SKM-1 (cell line): ENCODE data around the gene CEND1.

ENCODE experiments used
- DNase-seq: peaks from one replicate; lab custom pipeline; 2025; ENCODE audit not compliant: unreplicated experiment; lab: John Stamatoyannopoulos, UW

CEND1 gene

DNA sequence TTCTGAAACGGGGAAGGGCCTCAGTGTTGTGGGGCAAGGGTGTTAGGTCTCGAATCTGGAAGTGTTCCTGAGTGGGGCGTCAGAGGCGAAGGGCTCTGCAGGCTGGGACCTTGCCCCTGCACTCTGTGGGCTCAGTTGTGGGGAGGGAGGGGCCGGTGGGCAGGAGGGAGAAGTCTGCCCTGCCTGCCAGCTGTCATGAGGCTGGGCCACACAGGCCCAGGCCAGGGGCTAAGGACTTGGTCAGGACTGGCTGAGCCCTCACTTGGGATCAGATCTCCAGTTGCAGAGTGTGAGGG, 38.0 kb upstream of the CEND1 start, which contains the start of gene CRACR2B:
Gene CRACR2B (plus strand): TSS at position 23 of the 296 bp plus-strand sequence. CDS start 689 bp downstream, outside the sequence.
- DNase-seq, result no peak

DNA sequence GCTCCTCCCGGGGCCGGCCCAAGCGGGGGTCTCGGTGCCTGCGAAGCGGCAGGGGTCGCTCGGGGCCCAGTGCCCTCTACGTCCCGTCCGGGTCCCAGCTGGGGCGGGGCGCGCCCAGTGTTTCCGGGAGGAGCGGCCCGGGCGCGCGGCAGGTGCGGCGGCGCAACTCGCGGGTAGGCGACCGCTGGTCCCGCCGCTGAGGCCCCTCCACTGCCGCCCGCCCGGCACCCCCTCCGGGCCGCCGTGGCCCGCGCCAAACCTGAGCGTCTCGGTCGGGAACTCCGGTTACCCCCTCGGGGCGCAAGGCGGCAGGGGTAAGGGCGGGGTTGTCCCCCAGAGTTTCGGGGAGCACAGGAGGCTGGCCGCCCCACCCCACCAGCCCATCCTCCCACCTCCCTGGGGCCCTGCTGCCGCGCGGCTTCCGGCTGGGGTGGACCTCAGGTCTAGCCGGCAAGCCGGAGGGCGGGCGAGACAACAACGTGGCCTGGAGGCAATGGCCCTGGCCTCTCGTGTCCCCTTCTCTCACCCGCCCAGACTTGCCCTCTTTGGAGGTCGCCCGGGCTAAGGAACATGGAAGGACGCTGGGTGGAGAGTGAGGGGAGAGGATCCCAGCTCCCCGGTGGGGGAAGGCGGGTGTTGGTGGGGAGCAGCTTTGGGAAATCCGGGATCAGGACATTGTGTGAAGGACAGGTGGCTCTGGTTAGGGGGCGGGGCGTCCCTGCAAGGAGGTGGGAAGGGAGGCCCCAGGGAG, 37.4 kb upstream of the CEND1 start:
- no peak for DNase-seq

DNA sequence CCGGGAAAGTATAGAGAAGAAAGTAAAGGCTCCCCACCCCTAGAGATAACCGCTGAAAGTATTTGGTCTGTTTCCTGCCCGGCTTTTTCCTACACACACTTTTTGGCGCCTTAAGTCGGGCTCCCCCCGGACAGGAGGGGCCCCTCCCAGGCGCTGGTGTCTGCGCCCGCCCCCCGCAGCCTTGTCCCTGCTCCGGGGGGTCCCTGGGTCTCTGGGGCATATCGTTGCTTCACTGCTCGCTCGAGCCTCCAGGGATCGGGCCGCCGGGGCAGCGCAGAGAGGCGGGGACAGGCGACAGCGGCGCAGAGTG, 36.9 kb upstream of the CEND1 start:
- no peak for DNase-seq

DNA sequence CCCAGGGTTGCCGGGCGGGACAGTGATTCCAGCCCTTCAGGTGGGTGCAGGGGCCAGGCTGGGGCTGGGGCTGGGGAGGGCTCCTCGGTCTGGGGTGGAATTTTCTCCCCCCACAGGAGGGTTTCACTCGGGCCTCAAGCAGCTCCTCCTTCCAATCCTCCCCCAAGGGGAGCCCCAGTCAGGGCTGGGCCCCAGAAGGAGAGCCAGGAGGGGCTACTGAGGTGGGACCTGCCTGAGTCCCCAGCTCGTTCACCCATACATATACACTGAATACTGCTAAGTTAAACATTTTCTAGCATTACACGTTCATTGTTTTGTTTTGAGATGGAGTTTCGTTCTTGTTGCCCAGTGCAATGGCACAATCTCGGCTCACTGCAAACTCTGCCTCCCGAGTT, 36.3 kb upstream of the CEND1 start:
- DNase-seq, result no peak

DNA sequence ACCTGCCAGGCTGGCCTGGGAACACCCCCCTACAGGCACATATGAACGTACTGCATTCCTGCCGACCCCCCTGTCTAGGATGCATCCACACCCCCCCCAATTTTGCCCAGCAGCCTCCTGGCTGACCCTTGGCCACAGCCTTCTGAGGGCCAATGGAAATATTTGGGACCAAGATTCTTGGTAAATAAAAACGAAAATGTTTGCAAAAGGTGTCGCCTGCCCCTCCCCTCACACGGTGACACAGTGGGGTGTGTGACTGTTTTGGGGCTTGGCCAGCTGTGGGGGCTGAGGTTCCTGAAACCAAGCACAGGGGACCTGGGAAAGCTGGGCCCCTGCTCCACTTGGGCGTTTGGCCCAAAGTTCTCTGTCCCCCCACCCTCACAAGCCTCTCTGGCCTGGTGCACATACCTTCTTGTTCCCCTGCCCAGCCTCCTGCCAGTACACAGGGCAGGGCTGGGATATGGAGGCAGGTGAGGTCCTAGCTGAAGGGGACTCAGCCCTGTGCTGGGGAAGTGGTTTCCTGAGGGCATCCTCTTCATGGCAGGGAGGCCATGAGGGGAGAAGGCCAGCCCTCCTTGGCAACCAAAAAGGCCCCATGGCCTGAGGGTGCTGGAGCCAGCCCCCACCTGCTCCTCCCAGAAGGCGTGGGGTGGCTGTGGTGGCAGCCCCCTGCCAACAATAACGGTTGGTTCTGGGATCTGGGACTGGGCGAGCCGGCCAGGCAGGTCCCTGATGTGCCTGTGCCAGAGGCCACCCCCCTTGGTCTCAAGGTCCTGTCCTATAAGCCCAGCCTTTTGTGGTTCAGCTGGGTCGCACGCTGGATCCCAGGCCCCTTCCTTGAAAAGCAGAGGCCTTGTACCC, 35.7 kb upstream of the CEND1 start:
- no peak for DNase-seq

DNA sequence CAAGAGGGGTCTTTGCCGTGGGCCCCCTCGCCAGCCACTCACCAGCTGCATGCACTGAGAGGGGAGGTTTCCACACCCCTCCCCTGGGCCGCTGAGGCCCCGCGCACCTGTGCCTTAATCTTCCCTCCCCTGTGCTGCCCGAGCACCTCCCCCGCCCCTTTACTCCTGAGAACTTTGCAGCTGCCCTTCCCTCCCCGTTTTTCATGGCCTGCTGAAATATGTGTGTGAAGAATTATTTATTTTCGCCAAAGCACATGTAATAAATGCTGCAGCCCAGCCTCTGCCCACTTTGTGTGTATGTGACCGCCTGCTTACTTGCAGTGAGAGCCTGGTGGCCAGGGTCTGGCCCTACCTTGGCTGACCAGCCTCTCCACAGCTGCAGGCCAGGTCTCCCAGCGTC, 35.1 kb upstream of the CEND1 start:
- no peak for DNase-seq

DNA sequence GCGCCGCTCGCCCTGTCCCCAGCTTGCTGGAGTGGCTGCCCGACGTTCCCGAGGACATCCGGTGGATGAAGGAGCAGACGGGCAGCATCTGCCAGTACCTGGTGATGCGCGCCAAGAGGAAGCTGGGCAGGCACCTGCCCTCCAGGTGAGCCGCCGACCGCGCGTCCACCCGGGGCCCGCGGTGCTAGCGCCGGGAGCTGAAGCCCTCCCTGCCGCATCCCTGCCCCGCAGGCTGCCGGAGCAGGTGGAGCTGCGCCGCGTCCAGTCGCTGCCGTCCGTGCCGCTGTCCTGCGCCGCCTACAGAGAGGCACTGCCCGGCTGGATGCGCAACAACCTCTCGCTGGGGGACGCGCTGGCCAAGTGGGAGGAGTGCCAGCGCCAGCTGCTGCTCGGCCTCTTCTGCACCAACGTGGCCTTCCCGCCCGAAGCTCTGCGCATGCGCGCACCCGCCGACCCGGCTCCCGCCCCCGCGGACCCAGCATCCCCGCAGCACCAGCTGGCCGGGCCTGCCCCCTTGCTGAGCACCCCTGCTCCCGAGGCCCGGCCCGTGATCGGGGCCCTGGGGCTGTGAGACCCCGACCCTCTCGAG, 34.5 kb upstream of the CEND1 start:
- DNase-seq, result no peak

DNA sequence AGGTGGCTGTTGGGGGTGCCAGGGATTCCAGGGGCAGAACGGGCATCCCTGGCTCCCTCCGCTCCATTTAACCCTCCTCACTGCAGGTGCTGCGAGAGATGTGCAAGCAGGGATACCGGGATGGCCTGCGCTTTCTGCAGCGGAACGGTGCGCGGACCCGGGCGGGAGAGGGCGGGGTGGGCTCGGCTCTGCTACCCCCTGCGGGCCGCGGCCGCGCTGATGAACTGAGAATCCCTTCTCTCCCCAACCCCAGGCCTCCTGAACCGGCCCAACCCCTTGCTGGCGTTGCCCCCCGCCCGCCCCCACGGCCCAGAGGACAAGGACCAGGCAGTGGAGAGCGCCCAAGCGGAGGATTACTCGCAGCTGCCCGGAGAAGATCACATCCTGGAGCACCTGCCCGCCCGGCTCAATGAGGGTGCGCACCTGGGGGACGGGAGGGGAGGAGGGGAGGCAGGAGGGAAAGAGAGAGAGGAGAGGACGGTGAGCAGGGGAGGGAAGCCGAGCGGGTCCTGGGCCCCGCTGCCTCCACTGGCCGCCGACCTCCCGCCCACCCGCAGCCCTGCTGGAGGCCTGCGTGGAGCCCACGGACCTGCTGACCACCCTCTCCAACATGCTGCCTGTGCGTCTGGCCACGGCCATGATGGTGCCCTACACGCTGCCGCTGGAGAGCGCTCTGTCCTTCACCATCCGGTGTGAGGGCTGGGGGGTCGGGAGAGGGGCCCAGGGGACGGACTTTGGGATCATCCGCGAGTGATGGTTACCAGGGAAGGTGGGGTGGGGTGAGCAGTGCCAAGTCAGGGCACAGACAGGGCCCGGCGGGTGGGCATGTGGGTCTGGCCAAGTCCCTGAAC, 33.8 kb upstream of the CEND1 start:
- no peak for DNase-seq

DNA sequence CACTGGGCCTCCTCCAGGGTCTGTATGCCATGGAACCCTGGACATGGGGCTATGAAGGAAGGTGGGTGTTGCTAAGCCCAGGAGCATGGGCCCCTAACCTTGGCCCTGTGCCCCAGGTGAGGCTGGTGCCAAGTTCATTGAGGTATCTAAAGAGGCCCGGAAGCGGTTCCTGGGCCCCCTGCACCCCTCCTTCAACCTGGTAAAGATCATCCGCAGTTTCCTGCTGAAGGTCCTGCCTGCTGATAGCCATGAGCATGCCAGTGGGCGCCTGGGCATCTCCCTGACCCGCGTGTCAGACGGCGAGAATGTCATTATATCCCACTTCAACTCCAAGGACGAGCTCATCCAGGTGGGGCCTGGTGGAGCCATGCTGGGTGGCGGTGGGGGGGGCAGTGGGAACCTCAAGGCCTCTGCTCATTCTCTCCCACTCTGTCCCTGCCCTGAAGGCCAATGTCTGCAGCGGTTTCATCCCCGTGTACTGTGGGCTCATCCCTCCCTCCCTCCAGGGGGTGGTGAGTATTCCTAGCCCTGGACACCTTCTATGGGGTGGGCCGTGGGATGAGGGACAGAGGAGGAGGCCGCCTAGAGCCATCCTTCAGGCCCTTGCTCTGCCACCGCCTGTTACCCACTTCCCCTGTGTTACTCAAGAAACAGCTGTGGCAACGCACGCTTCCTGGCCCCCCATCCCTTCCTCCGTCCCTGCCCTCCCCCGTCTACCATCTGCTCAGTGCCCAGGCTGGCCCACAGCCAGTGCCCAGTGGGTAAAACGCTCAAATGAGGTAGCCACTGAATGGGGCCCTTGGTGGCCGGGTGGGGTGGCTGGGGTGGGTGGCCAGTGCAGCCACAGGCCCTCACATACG, 31.9 kb upstream of the CEND1 start:
- no peak for DNase-seq

DNA sequence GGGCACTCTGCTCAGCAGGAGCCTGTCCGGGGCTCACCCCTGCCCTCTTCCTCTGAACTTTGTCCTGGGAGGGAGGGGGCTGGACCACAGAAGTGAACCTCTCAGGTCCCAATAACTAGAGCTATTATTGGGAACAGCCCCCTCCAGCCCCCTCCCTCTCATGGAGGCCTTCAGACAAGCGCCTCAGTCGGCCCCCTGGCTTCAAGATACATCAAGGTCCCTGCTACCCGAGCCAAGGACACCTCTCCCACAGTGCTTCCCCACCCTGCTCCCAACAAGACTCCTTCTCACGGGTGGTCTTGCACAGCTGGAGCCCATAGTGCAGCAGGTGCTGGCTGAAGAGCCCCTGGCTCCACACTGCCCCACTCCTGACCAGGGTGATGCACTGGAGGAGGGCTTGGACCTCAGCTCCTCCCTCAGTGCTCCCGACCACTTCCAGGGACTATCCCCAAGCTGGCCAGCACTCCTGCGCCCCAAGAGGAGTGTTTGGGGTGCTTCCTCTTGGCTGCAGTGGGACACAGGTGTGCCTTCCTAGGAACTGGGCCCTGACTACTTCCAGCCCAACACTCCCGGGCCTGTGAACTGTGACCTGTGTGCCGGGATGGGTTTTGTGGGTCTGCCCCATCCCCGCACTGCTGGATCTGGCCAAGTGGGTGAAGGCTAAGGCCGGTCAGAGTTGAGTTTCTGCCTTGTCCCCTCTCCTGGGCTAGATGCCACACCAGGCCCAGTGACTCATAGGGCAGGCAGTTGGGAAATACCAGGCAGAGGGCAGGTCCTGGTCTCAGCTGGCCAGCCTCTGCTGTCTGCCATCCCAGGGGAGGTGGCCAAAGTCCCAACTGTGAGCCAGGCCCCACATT, 31.0 kb upstream of the CEND1 start:
- no peak for DNase-seq

DNA sequence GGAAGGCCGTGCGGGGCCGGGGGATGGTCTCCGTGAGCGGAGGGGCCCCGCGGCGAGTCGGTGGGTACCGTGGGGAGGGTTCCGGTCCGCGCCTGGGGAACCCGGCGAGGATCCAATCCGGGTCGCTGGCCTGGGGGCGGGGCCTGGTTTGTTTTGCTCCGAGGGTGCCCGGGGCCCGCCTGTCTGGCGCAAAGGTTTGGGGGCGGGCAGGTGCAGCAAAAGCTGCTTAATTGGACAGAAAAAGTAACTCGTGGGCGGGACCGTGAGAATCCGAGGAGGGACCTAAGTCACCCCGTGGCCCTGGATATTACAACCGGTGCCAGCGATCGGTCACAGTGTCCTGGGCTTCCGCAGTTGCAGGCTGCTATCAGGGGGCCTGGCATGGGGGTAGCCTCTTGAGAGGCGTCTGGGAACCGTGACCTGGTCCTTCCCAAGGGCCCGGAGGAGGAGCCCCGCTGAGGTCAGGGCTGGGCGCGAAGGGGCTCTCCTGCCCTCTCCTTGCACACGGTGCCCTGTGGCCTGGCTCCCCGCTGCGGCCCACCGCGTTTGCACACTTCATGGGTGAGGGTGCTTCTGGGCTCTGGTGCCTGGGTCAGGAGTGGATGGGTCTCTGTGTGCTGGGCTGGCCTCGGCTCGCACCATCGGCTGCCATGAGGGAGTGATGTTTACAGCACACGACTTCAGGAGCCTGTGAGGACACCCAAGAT, 30.2 kb upstream of the CEND1 start:
- DNase-seq, result peak; percentile 64

DNA sequence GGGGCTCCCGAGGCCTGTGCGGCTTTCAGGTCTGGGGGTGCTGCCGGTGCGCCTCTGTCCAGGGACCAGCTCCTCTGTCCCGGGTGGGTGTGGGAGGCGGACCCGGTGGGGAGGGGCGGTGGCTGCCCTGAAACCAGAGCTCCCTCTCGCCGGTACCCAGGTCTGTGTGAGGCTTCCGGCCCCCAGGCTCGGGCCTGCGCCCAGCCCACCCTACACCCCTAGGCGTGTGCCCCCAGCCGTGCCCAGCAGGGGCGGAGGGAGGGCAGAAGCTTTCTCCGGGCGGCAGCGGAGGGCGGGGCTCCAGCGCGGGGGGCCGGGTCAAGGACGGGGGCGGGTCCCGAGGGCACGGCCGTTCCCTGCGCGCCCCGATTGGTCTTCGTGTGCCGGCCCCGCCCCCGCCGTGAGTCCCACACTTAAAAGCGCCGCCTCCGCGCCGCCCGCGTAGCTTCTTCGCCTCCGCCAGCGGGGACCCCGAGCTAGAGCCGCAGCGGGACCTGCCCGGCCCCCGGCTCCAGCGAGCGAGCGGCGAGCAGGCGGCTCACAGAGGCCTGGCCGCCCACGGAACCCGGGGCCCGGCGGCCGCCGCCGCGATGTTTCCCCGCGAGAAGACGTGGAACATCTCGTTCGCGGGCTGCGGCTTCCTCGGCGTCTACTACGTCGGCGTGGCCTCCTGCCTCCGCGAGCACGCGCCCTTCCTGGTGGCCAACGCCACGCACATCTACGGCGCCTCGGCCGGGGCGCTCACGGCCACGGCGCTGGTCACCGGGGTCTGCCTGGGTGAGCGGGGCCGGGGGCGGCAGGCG, 29.4 kb upstream of the CEND1 start:
- DNase-seq, result peak; percentile 84

DNA sequence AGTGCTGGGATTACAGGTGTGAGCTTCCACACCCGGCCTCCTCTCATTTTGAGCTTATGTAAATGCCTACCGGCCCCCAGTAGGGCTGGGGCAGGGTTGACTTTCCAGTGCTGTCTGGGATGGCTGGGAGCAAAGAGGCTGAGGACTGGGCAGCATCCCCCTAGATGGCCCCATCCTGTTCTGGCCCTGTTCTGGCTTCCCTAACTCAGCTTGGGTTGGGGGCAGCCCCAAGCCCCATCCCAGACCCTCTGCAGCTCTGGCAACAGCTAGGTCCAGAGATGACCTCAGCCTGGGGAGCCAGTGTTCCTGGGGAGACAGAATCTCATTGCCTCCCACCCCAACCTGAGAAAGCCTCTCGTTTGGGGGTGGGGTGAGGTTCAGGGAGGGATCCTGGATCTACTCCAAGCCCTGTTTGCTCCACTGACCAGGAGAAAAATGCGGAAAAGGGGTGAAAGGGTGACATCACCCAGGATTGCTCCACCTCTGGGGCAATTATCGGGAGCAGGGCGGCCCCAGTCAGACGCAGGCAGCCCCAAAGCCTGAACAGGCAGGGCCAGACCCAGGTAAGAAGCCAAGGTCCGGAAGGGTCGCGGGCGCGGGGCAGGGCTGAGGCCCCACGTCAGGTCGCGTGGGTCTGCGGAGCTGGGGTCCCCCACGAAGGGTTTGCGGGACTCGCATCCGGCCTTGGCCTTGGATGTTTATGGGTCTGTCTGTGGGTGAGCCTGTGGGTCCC, 28.7 kb upstream of the CEND1 start, which contains the start of gene PNPLA2:
Gene PNPLA2 (plus strand): TSS at position 519 of the 733 bp plus-strand sequence. CDS start 805 bp downstream, outside the sequence.
- DNase-seq, result no peak

DNA sequence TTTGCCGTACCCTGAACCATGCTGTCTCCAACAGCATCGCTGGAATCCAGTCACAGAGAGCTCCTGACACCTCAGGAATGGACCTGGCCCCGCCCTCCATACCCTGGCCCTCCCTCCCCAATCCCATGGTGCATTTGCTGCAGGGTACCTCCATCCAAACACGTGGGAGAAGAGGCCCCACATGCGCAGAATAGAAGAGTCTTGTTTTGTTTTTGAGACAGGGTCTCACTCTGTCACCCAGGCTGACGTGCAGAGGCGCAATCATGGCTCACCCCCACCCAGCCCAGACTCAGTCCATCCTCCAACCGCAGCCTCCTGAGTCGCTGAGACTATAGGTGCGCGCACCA, 26.5 kb upstream of the CEND1 start:
- DNase-seq, result no peak

DNA sequence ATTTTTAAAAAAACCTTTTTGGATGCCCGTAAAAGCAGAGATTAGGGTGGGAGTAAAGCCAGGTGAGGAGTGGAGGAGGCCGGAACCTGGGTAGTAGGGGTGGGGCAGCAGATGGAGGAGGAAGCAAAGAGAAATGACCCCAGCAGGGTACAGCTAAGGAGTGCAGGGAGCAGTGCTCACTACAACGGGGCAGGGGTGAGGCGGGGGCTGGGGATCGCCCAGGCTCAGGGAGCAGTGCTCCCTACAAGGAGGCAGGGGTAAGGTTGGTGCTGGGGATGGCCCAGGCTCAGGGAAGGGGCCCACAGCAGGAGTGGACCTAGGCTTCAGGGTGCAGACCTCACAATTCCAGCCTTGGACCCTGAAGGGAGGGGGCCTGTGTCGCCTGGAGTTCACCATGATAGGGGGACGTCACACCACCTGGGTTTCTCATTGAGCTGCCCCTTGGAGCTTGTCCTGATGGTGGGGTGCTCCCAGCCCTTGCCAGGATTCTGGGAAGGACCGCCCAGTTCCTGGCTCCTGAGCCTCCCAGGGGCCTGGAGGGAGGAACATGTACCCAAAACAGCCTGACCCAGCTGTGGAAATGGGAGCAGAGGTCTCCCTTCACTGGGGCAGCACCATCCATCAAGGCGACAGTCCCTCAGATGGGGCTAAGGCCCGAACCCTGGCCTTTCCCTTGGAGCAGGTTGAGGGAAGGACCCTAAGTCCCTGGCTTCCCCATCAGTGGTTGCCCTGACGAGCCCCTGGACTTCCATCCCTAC, 26.0 kb upstream of the CEND1 start:
- DNase-seq, result no peak

DNA sequence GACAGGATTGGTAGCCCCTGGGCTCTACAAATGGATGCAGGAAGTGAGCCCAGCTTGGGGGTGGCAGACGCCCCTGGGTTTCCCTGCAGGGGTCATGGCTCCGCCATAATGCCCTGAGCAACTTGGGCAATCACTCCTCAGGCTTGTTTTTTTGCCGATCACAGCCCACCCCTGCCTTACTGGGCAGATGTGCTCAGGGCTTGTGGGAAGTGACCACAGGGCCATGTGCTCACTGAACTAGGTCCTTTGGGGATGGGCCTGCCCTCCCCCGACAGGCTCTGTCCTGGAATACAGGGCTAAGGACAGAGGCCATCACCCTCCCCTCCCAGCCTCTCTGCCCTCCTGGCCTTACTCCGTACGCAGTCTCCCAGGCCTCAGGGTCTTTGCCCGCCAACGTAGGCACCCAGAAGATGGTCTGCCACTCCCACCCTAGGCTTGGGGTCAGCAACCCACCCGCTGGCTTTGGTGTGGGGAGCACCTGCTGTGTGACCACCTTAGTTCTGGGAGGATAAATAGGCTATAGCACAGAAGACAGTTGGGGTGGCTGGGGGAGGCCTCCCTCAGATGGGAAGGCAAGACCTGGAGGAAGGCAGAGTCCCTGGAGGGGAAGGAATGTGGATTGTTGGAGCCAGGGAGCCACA, 23.7 kb upstream of the CEND1 start:
- no peak for DNase-seq
